ENCODE measurements around the gene DAGLB. TPM values are rescaled to one million over a fixed set of nuclear protein-coding genes. Genes with fewer than 3 reads are reported as not detected.

Gene DAGLB
- total and polyA plus RNA-seq, 2 experiments from 2014 or later, result 18.9 to 22.3 TPM

DNA sequence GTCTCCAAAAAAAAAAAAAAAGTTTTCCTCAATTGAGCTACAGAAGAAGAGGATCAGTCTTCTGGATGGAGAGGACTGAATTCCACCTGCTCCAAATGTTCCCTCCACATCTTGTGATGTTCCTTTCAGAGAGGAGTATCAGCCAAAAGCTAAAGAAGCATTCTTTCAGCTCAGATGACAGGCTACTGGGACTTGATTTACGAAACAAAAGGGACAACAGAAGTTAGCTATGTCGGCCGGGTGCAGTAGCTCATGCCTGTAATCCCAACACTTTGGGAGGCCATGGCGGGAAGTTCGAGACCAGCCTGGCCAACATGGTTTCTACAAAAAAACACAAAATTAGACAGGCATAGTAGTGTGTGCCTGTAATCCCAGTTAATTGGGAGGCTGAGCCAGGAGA, 7.4 kb downstream of the DAGLB start:
- Histone ChIP-seq H3K4me1 (ENCODE audit: low read depth) (peaks cover 9% of the 10 kb centered on the region), H3K27me3 (no peaks in the 10 kb centered on the region), H3K36me3 (peaks cover 7% of the 10 kb centered on the region), H3K27ac (no peak overlapping the region), H3K9me3 (ENCODE audit: low read depth) (no peaks in the 10 kb centered on the region), H3K4me3 (no peak overlapping the region)
- DNase-seq (ENCODE audit: low read depth in 1 of 2, low spot score in 1 of 2), result no peak
- TF ChIP-seq, protein P1, sequence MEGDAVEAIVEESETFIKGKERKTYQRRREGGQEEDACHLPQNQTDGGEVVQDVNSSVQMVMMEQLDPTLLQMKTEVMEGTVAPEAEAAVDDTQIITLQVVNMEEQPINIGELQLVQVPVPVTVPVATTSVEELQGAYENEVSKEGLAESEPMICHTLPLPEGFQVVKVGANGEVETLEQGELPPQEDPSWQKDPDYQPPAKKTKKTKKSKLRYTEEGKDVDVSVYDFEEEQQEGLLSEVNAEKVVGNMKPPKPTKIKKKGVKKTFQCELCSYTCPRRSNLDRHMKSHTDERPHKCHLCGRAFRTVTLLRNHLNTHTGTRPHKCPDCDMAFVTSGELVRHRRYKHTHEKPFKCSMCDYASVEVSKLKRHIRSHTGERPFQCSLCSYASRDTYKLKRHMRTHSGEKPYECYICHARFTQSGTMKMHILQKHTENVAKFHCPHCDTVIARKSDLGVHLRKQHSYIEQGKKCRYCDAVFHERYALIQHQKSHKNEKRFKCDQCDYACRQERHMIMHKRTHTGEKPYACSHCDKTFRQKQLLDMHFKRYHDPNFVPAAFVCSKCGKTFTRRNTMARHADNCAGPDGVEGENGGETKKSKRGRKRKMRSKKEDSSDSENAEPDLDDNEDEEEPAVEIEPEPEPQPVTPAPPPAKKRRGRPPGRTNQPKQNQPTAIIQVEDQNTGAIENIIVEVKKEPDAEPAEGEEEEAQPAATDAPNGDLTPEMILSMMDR (IDR thresholded peaks at IDR 0.05; ENCODE audit: low read depth, low read length), result no peak

DNA sequence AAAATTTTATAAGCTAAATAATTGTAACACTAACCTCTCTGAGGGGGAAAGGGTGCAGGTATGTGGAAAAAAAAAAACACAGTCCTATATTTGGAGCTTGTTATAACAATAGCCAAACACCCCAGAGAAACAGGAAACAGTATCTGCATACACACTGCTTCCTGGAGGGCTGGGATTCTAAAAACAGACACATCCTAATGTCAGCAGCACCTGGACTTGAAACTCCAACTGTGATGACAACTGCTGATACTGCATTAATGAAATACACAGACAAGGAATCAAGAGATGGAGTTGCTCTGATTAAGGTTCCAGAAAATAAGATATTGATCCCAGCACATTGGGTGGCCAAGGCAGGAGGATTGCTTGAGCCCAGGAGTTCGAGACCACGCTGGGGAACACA, 9.3 kb downstream of the DAGLB start:
- TF ChIP-seq, protein P1 (IDR thresholded peaks at IDR 0.05; ENCODE audit: low read depth, low read length), result no peak
- DNase-seq (ENCODE audit: low read depth in 1 of 2, low spot score in 1 of 2), result no peak
- Histone ChIP-seq H3K36me3 (no peaks in the 10 kb centered on the region), H3K27ac (peak overlapping the region; percentile 51), H3K27me3 (no peaks in the 10 kb centered on the region), H3K4me1 (ENCODE audit: low read depth) (peaks cover 9% of the 10 kb centered on the region), H3K4me3 (no peak overlapping the region), H3K9me3 (ENCODE audit: low read depth) (no peaks in the 10 kb centered on the region)

GRCh38 chr7:6437251-6437650, 10.5 kb downstream of the DAGLB start:
- Histone ChIP-seq H3K4me3 (no peak overlapping the region), H3K27me3 (no peaks in the 10 kb centered on the region), H3K9me3 (ENCODE audit: low read depth) (no peaks in the 10 kb centered on the region), H3K36me3 (no peaks in the 10 kb centered on the region), H3K4me1 (ENCODE audit: low read depth) (peaks cover 9% of the 10 kb centered on the region), H3K27ac (no peak overlapping the region)
- TF ChIP-seq, protein P1 (IDR thresholded peaks at IDR 0.05; ENCODE audit: low read depth, low read length), result no peak
- DNase-seq (ENCODE audit: low read depth in 1 of 2, low spot score in 1 of 2), result no peak

DNA sequence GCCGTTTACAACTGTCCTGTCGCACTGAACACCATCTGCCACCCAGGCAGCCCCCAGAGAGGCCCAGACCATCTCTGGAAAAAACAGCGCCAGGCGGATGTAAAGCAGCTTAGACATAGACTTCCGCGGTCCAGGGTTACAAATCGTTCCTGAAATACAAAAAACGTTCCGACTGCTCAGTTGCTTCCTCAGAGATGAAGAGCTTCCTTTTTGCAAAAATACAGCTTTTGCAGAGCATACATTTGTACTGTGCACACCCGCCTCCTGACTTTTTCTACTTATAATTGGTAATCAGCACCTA, 11.4 kb downstream of the DAGLB start:
- Histone ChIP-seq H3K36me3 (peaks cover 3% of the 10 kb centered on the region), H3K27ac (peak overlapping the region; percentile 28)

DNA sequence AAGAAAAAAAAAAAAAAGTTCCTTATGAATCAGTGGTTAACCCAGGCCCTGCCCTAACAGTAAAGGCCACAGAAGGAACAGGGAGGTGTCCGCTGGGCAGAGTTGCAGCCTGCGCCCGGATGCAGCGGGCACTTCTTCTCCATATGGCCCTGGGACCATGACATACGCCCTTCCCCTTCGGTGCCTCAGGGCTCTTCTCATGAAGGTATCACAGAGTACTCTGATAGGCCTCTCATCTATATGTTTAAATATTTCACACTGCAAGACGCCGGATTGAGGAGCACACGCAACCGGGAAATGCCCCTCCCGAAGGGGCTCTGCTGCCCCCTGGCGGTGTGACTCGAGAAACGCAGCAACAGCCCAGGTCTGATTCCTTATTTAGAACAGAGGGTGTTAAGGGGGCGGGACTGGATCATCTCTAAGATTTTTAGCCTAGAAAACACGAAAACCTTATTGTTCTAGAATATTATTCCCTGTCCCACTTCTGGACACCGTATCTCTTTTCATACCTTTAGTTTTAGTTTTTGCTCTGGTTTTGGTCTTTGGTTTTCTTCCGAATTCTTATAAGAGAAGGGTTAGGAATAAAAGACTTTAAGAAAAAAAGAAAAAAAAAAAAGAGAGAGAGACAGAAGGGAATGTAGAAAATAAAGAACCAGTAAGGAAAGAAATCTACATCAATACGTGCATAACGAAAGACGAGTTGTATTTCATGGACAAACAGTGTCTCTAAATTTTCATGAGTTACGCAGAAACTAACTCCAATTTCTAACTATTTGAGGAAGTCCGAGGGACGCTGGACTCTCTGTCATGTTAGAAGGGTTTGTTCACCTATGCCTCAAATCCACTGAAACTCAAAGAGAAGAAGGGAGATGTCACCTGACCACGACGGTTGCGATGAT, 12.0 kb downstream of the DAGLB start:
- Histone ChIP-seq H3K27ac (peak overlapping the region; percentile 28), H3K9me3 (ENCODE audit: low read depth) (no peaks in the 10 kb centered on the region), H3K4me3 (no peak overlapping the region), H3K4me1 (ENCODE audit: low read depth) (peaks cover 9% of the 10 kb centered on the region), H3K36me3 (peaks cover 3% of the 10 kb centered on the region), H3K27me3 (no peaks in the 10 kb centered on the region)
- TF ChIP-seq, protein P1 (IDR thresholded peaks at IDR 0.05; ENCODE audit: low read depth, low read length), result peak; percentile 98
- peak; percentile 85 to 88 for DNase-seq (ENCODE audit: low read depth in 1 of 2, low spot score in 1 of 2)

More for the DNA sequence above, 11.4 kb downstream of the DAGLB start:
- Histone ChIP-seq H3K4me3 (no peak overlapping the region), H3K4me1 (ENCODE audit: low read depth) (peaks cover 9% of the 10 kb centered on the region), H3K27me3 (no peaks in the 10 kb centered on the region), H3K9me3 (ENCODE audit: low read depth) (no peaks in the 10 kb centered on the region)
- TF ChIP-seq, protein P1 (IDR thresholded peaks at IDR 0.05; ENCODE audit: low read depth, low read length), result no peak
- no peak for DNase-seq (ENCODE audit: low read depth in 1 of 2, low spot score in 1 of 2)

Measured in cardiac muscle cell (in vitro differentiated cells and primary cell).